A549 (cell line): Measurements from ENCODE around the gene PPARA.

Experiments
- CHD2 ChIP-seq: fragments of 150-350 bp; IDR thresholded peaks from 2 replicates; pipeline ENCODE4 v1.6.1; 2014; ENCODE audit warnings: low read length; ENCODE audit not compliant: partially characterized antibody
- CTCF ChIP-seq: fragments of >200 bp; sonication (Bioruptor Twin); formaldehyde crosslinking; IDR thresholded peaks from 3 replicates; pipeline ENCODE4 v1.5.1; 2016
- EP300 ChIP-seq, 2 experiments: fragments of >200 bp; sonication (Bioruptor Twin); formaldehyde crosslinking; IDR thresholded peaks; 2 replicates in 1 of 2; 3 replicates in 1 of 2; pipeline ENCODE4 v1.6.1; 2016 to 2017
- HMGXB4 ChIP-seq: fragments of 250-450 bp; sonication (Bioruptor Pico); IDR thresholded peaks from 2 replicates; pipeline ENCODE4 v1.5.0; 2021; ENCODE audit warnings: mild to moderate bottlenecking, moderate library complexity, borderline replicate concordance
- POLR2A ChIP-seq: IDR thresholded peaks from 2 replicates; pipeline ENCODE4 v1.6.1; 2012; ENCODE audit warnings: mild to moderate bottlenecking, low read length
- RCOR1 ChIP-seq: fragments of 150-350 bp; IDR thresholded peaks from 2 replicates; pipeline ENCODE4 v1.6.1; 2014; ENCODE audit warnings: antibody characterized with exemption, low read length, low read depth
- REST ChIP-seq: fragments of 200-600 bp; sonication (generic); IDR thresholded peaks from 2 replicates; pipeline ENCODE4 v1.6.1; 2016; ENCODE audit warnings: antibody characterized with exemption, mild to moderate bottlenecking, moderate library complexity
- SMC3 ChIP-seq: fragments of >200 bp; sonication (Bioruptor Twin); formaldehyde crosslinking; IDR thresholded peaks from 3 replicates; pipeline ENCODE4 v1.6.1; 2018; ENCODE audit warnings: inconsistent platforms
- SREBF2 ChIP-seq: fragments of 450-650 bp; IDR thresholded peaks from 2 replicates; pipeline ENCODE4 v1.6.1; 2014; ENCODE audit warnings: mild to moderate bottlenecking, moderate library complexity
- TF ChIP-seq, protein P1 (sequence below): IDR thresholded peaks from 2 replicates; pipeline ENCODE4 v1.6.1; 2012

DNA sequence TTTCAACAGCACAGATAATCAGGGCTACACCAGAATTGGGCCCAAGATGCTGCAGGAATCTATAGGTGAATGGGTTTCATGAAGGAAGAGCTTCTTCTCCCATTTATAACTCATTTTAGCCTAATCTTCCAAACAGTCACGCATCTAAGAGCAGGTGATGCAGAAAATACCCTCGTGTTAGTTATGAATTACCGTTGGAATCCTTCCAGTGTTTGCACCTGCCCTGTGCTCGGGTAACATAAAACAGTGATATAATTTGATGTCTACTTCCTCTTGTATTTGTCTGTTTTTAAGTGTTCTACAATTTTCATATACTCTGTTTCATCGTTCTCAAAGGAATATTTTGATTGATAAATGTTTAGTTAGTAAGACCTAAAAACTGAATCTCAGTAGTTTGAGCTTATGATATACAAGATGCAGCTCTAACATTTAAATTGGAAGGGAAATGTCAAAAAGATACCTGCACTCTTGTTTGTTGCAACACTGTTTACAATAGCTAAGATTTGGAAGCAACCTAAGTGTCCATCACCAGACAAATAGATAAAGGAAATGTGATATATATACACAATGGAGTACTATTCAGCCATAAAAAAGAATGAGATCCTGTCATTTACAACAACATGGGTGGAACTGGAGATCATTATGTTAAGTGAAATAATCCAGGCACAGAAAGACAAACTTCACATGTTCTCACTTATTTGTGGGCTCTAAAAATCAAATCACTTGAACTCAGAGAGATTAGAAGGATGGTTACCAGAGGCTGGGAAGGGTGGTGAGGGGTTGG lies 42.1 kb downstream of the PPARA start:
- TF ChIP-seq CTCF (no peak), POLR2A (no peak), CHD2 (no peak), SREBF2 (no peak), HMGXB4 (CRISPR knock-in tag) (no peak), RCOR1 (no peak), REST (no peak), SMC3 (no peak), EP300 (IDR thresholded peaks at IDR 0.05) (no peak)
- TF ChIP-seq, protein P1, sequence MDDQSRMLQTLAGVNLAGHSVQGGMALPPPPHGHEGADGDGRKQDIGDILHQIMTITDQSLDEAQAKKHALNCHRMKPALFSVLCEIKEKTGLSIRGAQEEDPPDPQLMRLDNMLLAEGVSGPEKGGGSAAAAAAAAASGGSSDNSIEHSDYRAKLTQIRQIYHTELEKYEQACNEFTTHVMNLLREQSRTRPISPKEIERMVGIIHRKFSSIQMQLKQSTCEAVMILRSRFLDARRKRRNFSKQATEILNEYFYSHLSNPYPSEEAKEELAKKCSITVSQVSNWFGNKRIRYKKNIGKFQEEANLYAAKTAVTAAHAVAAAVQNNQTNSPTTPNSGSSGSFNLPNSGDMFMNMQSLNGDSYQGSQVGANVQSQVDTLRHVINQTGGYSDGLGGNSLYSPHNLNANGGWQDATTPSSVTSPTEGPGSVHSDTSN: no peak
